ENCODE results near the gene NSD1. TPM values are rescaled to one million over a fixed set of nuclear protein-coding genes. Genes with fewer than 3 reads are reported as not detected.

Gene NSD1
- total RNA-seq, 2 donors from 2014 or later: 29.8 to 32.0 TPM

DNA sequence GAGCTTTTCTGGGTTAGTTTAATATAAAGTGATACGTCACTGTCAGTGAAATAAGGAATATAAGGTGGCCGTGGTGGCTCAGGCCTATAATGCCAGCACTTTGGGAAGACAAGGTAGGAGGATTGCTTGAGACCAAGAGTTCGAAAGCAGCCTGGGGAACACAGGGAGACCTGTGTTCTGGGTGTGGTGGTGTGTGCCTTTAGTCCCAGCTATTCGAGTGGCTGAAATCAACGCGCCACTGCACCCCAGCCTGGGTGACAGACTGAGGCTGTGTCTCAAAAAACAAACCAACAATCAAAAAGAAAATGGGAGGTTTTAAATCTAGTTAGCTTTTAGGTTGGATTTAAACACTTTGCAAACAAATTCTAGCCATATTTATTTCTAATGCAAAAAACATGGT lies 53.1 kb downstream of the NSD1 start:
- no peak for ATAC-seq
- Histone ChIP-seq H3K36me3 (replicated peaks in 1 of 2; ENCODE audit: insufficient read depth in 1 of 2, low read depth in 2 of 2) (no peaks in the 10 kb centered on the region), H3K27ac (no peak overlapping the region), H3K4me1 (no peaks in the 10 kb centered on the region), H3K9me3 (no peaks in the 10 kb centered on the region), H3K27me3 (no peaks in the 10 kb centered on the region), H3K4me3 (no peak overlapping the region)
- TF ChIP-seq POLR2A (IDR thresholded peaks at IDR 0.05): no peak
- TF ChIP-seq CTCF (IDR thresholded peaks at IDR 0.05): no peak
- intact Hi-C loops (cut with DNase I): no loop called here
- 88 to 97% methylated on average over 6 of the region's 6 CpGs for WGBS, 2 donors
- no peak for DNase-seq

DNA sequence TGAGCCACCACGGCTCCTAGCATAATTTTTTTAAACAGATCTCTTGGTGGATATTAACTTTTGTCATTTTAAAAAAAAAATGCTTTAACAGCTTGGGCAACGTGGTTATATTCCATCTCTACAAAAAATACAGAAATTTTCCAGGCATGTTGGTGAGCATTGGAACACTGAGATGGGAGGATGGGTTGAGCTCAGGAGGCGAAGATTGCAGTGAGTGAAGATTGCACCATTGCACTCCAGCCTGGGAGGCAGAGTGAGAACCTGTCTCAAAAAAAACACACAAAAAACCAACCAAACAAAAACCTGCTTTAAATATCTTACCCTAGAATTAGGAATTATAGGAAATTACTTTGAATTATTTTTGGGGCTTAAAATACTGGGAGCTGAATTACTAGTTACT lies 55.2 kb downstream of the NSD1 start:
- Histone ChIP-seq H3K36me3 (replicated peaks in 1 of 2; ENCODE audit: insufficient read depth in 1 of 2, low read depth in 2 of 2) (peaks cover 0 to 8% of the 10 kb centered on the region in 2 donors), H3K9me3 (no peaks in the 10 kb centered on the region), H3K27ac (no peak overlapping the region), H3K4me1 (no peaks in the 10 kb centered on the region), H3K4me3 (no peak overlapping the region), H3K27me3 (no peaks in the 10 kb centered on the region)
- ATAC-seq (no peak), DNase-seq (no peak)
- intact Hi-C loops (cut with DNase I): no loop called here
- TF ChIP-seq CTCF (IDR thresholded peaks at IDR 0.05) (no peak), POLR2A (IDR thresholded peaks at IDR 0.05) (no peak)
- WGBS, 2 donors: 60 to 73% methylated on average over 3 of the region's 3 CpGs

- Histone ChIP-seq H3K4me3 (no peak overlapping the region), H3K27ac (no peak overlapping the region), H3K27me3 (no peaks in the 10 kb centered on the region), H3K36me3 (replicated peaks in 1 of 2; ENCODE audit: insufficient read depth in 1 of 2, low read depth in 2 of 2) (peaks cover 0 to 8% of the 10 kb centered on the region in 2 donors), H3K9me3 (no peaks in the 10 kb centered on the region), H3K4me1 (no peaks in the 10 kb centered on the region)
- intact Hi-C loops (cut with DNase I): no loop called here
- DNase-seq (no peak), ATAC-seq (no peak)
- no peak for TF ChIP-seq CTCF (IDR thresholded peaks at IDR 0.05)
- no peak for TF ChIP-seq POLR2A (IDR thresholded peaks at IDR 0.05)
Observed at GRCh38 chr5:177189416-177189815, 55.8 kb downstream of the NSD1 start.

DNA sequence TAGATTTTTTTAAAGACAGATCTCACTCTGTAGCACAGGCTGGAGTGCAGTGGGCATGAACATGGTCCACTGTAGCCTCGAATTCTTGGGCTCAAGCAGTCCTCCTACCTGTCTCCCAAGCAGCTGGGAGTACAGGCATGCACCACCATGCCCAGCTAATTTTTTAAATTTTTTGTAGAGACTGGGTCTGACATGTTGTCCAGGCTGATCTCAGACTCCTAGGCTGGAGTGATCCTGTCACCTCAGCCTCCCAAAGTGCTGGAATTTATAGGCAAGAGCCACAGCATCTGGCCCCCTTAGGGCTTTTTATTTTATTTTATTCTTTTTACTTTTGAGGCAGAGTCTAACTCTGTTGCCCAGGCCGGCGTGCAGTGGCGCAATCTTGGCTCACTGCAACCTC lies 56.4 kb downstream of the NSD1 start:
- H3K27me3 ChIP-seq: no peaks in the 10 kb centered on the region
- no peak overlapping the region for H3K27ac ChIP-seq
- intact Hi-C loops (cut with DNase I): no loop called here
- WGBS, 2 donors: 77 to 87% methylated on average over 4 of the region's 4 CpGs
- DNase-seq (no peak), ATAC-seq (no peak)
- H3K36me3 ChIP-seq (replicated peaks in 1 of 2; ENCODE audit: insufficient read depth in 1 of 2, low read depth in 2 of 2): peaks cover 0 to 8% of the 10 kb centered on the region in 2 donors
- no peaks in the 10 kb centered on the region for H3K4me1 ChIP-seq
- no peak overlapping the region for H3K4me3 ChIP-seq
- TF ChIP-seq POLR2A (IDR thresholded peaks at IDR 0.05) (no peak), CTCF (IDR thresholded peaks at IDR 0.05) (no peak)
- no peaks in the 10 kb centered on the region for H3K9me3 ChIP-seq

DNA sequence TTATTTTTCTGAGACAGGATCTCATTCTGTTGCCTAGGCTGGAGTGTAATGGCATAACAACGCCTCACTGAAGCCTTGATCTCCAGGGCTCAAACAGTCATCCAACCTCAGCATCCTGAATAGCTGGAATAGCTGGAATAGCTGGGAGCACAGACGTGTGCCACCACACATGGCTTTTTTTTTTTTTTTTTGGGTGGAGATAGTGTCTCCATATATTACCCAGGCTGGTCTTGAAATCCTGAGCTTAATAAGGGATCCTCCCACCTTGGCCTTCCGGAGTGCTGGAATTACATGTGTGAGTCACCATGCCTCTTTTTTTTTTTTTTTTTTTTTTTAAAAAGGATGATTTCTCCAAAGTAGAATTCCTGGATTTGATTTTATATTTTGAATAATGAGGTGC lies 60.7 kb downstream of the NSD1 start:
- ATAC-seq: no peak
- peaks cover 0 to 17% of the 10 kb centered on the region in 2 donors for H3K36me3 ChIP-seq (replicated peaks in 1 of 2; ENCODE audit: insufficient read depth in 1 of 2, low read depth in 2 of 2)

More for the DNA sequence above, 60.7 kb downstream of the NSD1 start:
- no peak for DNase-seq
- Histone ChIP-seq H3K4me3 (no peak overlapping the region), H3K9me3 (no peaks in the 10 kb centered on the region), H3K27ac (no peak overlapping the region), H3K27me3 (no peaks in the 10 kb centered on the region), H3K4me1 (no peaks in the 10 kb centered on the region)
- intact Hi-C loops (cut with DNase I): no loop called here
- TF ChIP-seq POLR2A (IDR thresholded peaks at IDR 0.05) (no peak), CTCF (IDR thresholded peaks at IDR 0.05) (no peak)
- WGBS, 2 donors: 81 to 87% methylated on average over 3 of the region's 3 CpGs
